HG02623 (cell line): ENCODE data around the gene KAZN.

Source experiments
- ATAC-seq: cut with Tn5 transposase; IDR thresholded peaks from one replicate; pipeline ENCODE4 v1.9.1; 2021; ENCODE audit warnings: moderate library complexity; ENCODE audit not compliant: unreplicated experiment

Gene KAZN

GRCh38 chr1:14989931-14990728 lies 391.6 kb downstream of the KAZN start:
- ATAC-seq, result no peak

- no peak for ATAC-seq
These were observed 394.9 kb downstream of the KAZN start for GRCh38 chr1:14993414-14993813.

GRCh38 chr1:14994148-14994547 lies 395.7 kb downstream of the KAZN start:
- ATAC-seq, result no peak

GRCh38 chr1:14994841-14995437 lies 396.5 kb downstream of the KAZN start:
- ATAC-seq, result no peak

- no peak for ATAC-seq
These were observed 397.9 kb downstream of the KAZN start for GRCh38 chr1:14996133-14997050.

- ATAC-seq, result no peak
These were observed 399.3 kb downstream of the KAZN start for GRCh38 chr1:14997646-14998276.

- ATAC-seq, result no peak
These were observed 401.0 kb downstream of the KAZN start for GRCh38 chr1:14999441-14999840.

GRCh38 chr1:15000030-15000429 lies 401.5 kb downstream of the KAZN start:
- no peak for ATAC-seq

- no peak for ATAC-seq
These were observed 402.2 kb downstream of the KAZN start for GRCh38 chr1:15000671-15001070.

- no peak for ATAC-seq
These were observed 402.9 kb downstream of the KAZN start for GRCh38 chr1:15001317-15001915.

- no peak for ATAC-seq
These were observed 403.8 kb downstream of the KAZN start for GRCh38 chr1:15002325-15002724.

- ATAC-seq, result no peak
These were observed 405.9 kb downstream of the KAZN start for GRCh38 chr1:15004396-15004795.

- ATAC-seq, result no peak
These were observed 406.6 kb downstream of the KAZN start for GRCh38 chr1:15005116-15005515.

GRCh38 chr1:15007368-15007767 lies 408.9 kb downstream of the KAZN start:
- no peak for ATAC-seq

- no peak for ATAC-seq
These were observed 409.4 kb downstream of the KAZN start for GRCh38 chr1:15007842-15008241.

GRCh38 chr1:15008783-15009729 lies 410.6 kb downstream of the KAZN start:
- ATAC-seq, result no peak

GRCh38 chr1:15011160-15011559 lies 412.7 kb downstream of the KAZN start:
- no peak for ATAC-seq

- no peak for ATAC-seq
These were observed 413.2 kb downstream of the KAZN start for GRCh38 chr1:15011661-15012060.

GRCh38 chr1:15012822-15013221 lies 414.3 kb downstream of the KAZN start:
- no peak for ATAC-seq

GRCh38 chr1:15013767-15014166 lies 415.3 kb downstream of the KAZN start:
- ATAC-seq, result no peak
